GM12878 (cell line): ENCODE results near the gene SCIMP. TPM values are rescaled to one million over a fixed set of nuclear protein-coding genes. Genes with fewer than 3 reads are reported as not detected.

Source experiments
- ATAC-seq: fragments of 200-7000 bp; cut with Tn5 transposase; 3 replicates; pipeline ENCODE4 v1.9.1; 2020; ENCODE audit warnings: mild to moderate bottlenecking, moderate library complexity
- BruUV-seq: library from RNA; stranded (reverse); fragments of 400-500 nt; replicated peaks from 2 replicates; lab custom pipeline; 2021; lab: Mats Ljungman, UMichigan
- CTCF ChIA-PET: fragments of 300-600 bp; sonication (Branson Sonifier 250); formaldehyde crosslinking; extraction: SDS; loops from one replicate; lab custom pipeline; 2021; ENCODE audit warnings: inconsistent platforms; lab: Yijun Ruan, JAX
- POLR2A ChIA-PET: fragments of 350-600 bp; formaldehyde crosslinking; extraction: SDS; loops from one replicate; lab custom pipeline; 2021; ENCODE audit warnings: inconsistent platforms; lab: Charles Lee
- RAD21 ChIA-PET: fragments of 300-600 bp; sonication (Branson Sonifier 250); formaldehyde crosslinking; loops from one replicate; lab custom pipeline; 2023; ENCODE audit warnings: antibody characterized with exemption; ENCODE audit not compliant: unreplicated experiment; lab: Charles Lee
- SMC1A ChIA-PET: fragments of 300-600 bp; sonication (Branson Sonifier 250); formaldehyde crosslinking; loops from one replicate; lab custom pipeline; 2023; ENCODE audit not compliant: unreplicated experiment, uncharacterized antibody; lab: Charles Lee
- DNase-seq: peaks from one replicate; pipeline ENCODE4 v3.0.0-alpha.2; 2011; ENCODE audit warnings: low read depth, low spot score
- FAIRE-seq: peaks from 3 replicates; lab custom pipeline; 2011; peaks lifted over from hg19 to GRCh38; lab: Jason Lieb, UNC
- H2AFZ ChIP-seq: 2 replicates; pipeline ENCODE4 v1.6.0; 2011; ENCODE audit warnings: low read depth, low read length, control low read depth; ENCODE audit not compliant: control insufficient read depth
- H3K27ac ChIP-seq: 2 replicates; pipeline ENCODE4 v1.5.1; 2011; ENCODE audit warnings: control low read depth; ENCODE audit not compliant: control insufficient read depth, insufficient read depth
- H3K27me3 ChIP-seq, 2 experiments: replicated peaks in 1 of 2; 2 replicates each; pipeline versions ENCODE4 v1.6.0 to v1.6.1; 2011; ENCODE audit warnings: low read length in 1 of 2; ENCODE audit not compliant: control insufficient read depth in 2 of 2, insufficient read depth in 2 of 2
- H3K36me3 ChIP-seq, 2 experiments: 2 replicates each; pipeline ENCODE4 v1.5.1; 2011; ENCODE audit warnings: low read length in 1 of 2; ENCODE audit not compliant: control insufficient read depth in 2 of 2, insufficient read depth in 2 of 2
- H3K4me1 ChIP-seq: 2 replicates; pipeline ENCODE4 v1.6.1; 2011; ENCODE audit warnings: mild to moderate bottlenecking, low read length, moderate library complexity, mixed read lengths; ENCODE audit not compliant: control insufficient read depth, insufficient read depth
- H3K4me2 ChIP-seq: 2 replicates; pipeline ENCODE4 v1.6.0; 2011; ENCODE audit warnings: control low read depth; ENCODE audit not compliant: control insufficient read depth, insufficient read depth
- H3K4me3 ChIP-seq: fragments of 200-600 bp; sonication (generic); 2 replicates; pipeline ENCODE4 v1.5.1; 2016
- H3K79me2 ChIP-seq: 2 replicates; pipeline ENCODE4 v1.6.0; 2011; ENCODE audit warnings: low read length; ENCODE audit not compliant: control insufficient read depth, insufficient read depth
- H3K9ac ChIP-seq: 2 replicates; pipeline ENCODE4 v1.8.0; 2011; ENCODE audit warnings: low read length, control low read depth, mixed read lengths; ENCODE audit not compliant: control insufficient read depth, insufficient read depth
- H3K9me3 ChIP-seq: replicated peaks from 3 replicates; pipeline ENCODE4 v1.5.1; 2011; ENCODE audit warnings: mild to moderate bottlenecking, low read length; ENCODE audit not compliant: control insufficient read depth, insufficient read depth
- H4K20me1 ChIP-seq: 2 replicates; pipeline ENCODE4 v1.6.0; 2011; ENCODE audit not compliant: control insufficient read depth, insufficient read depth
- CEBPB ChIP-seq, 2 experiments: fragments of 150-350 bp in 1 of 2; IDR thresholded peaks; 2 replicates each; pipeline ENCODE4 v1.6.1; 2012 to 2014; ENCODE audit warnings: low read depth in 2 of 2, low read length in 2 of 2, borderline replicate concordance in 1 of 2, inconsistent platforms in 1 of 2
- CHD2 ChIP-seq: IDR thresholded peaks from 2 replicates; pipeline ENCODE4 v1.6.1; 2011; ENCODE audit warnings: low read depth, low read length, improper control_type of control experiment, borderline replicate concordance
- HDAC6 ChIP-seq: fragments of 200-600 bp; sonication (generic); IDR thresholded peaks from one replicate; pipeline ENCODE4 v1.8.0; 2017; ENCODE audit warnings: antibody characterized with exemption; ENCODE audit not compliant: unreplicated experiment
- NBN ChIP-seq: fragments of 450-650 bp; IDR thresholded peaks from 2 replicates; pipeline ENCODE4 v1.6.1; 2016
- NFXL1 ChIP-seq: fragments of 450-650 bp; IDR thresholded peaks from 2 replicates; pipeline ENCODE4 v1.6.1; 2017; ENCODE audit warnings: antibody characterized with exemption, mild to moderate bottlenecking, borderline replicate concordance
- NFYA ChIP-seq: IDR thresholded peaks from 2 replicates; pipeline ENCODE4 v1.6.1; 2011; ENCODE audit warnings: low read depth, mild to moderate bottlenecking, low read length, improper control_type of control experiment, borderline replicate concordance
- PAX5 ChIP-seq: IDR thresholded peaks from 2 replicates; pipeline ENCODE4 v1.6.1; 2011; ENCODE audit warnings: low read depth, low read length, borderline replicate concordance
- RB1 ChIP-seq: fragments of 450-650 bp; formaldehyde crosslinking; IDR thresholded peaks from 2 replicates; pipeline ENCODE4 v1.6.1; 2017; ENCODE audit warnings: mild to moderate bottlenecking, borderline replicate concordance
- RELA ChIP-seq: fragments of 450-650 bp; IDR thresholded peaks from 2 replicates; pipeline ENCODE4 v1.8.0; 2014; ENCODE audit warnings: borderline replicate concordance; ENCODE audit not compliant: partially characterized antibody
- SMARCA5 ChIP-seq: fragments of 450-650 bp; IDR thresholded peaks from 2 replicates; pipeline ENCODE4 v1.6.1; 2017; ENCODE audit warnings: mild to moderate bottlenecking
- SP1 ChIP-seq: IDR thresholded peaks from one replicate; pipeline ENCODE4 v1.6.1; 2011; ENCODE audit warnings: low read depth, low read length
- SPI1 ChIP-seq: IDR thresholded peaks from 2 replicates; pipeline ENCODE4 v1.6.1; 2011; ENCODE audit warnings: low read depth, mild to moderate bottlenecking, low read length, moderate library complexity, borderline replicate concordance; ENCODE audit not compliant: insufficient read depth
- TBL1XR1 ChIP-seq: IDR thresholded peaks from 2 replicates; pipeline ENCODE4 v1.6.1; 2012; ENCODE audit warnings: low read depth, low read length, improper control_type of control experiment
- ZBED1 ChIP-seq: IDR thresholded peaks from 2 replicates; pipeline ENCODE4 v1.6.1; 2016; ENCODE audit warnings: borderline replicate concordance
- WGBS: methylation state at CpG from one replicate; pipeline ENCODE4 v1.1.6; 2016; ENCODE audit warnings: low lambda C conversion rate; ENCODE audit not compliant: insufficient replicate concordance, insufficient coverage; ENCODE audit errors: missing lambda C conversion rate; 5-methylcytosine and 5-hydroxymethylcytosine counted together
- in situ Hi-C: fragments of 300-500 bp; cut with MboI; formaldehyde crosslinking; loops from 9 replicates; pipeline ENCODE4 v1.14.3; 2018; ENCODE audit warnings: mixed read lengths
- intact Hi-C: fragments of 100-400 bp; cut with micrococcal nuclease; formaldehyde crosslinking; loops from one replicate; pipeline ENCODE4 v1.14.2; 2022; ENCODE audit not compliant: unreplicated experiment
- polyA plus RNA-seq, 11 experiments: library from polyadenylated mRNA; depleted of rRNA in 4 of 11; unstranded in 6 of 11; stranded (reverse) in 5 of 11; fragments of >200 nt; fragmentation: Nextera tagmentation in 4 of 11; fragmentation: Illumina TruSeq in 1 of 11; extraction: Ambion mirVana in 4 of 11; extraction: Trizol in 1 of 11; gene quantifications; 1 replicate in 1 of 11; 2 replicates in 10 of 11; pipeline versions ENCODE4 v1.2.1 to v1.2.3, GENCODE V29; 2011 to 2016; ENCODE audit warnings: inconsistent platforms in 2 of 11, missing spikeins in 2 of 11, low read depth in 1 of 11
- total RNA-seq, 4 experiments: library from RNA; depleted of rRNA in 3 of 4; stranded (reverse); fragments of >200 nt in 3 of 4; fragmentation: Illumina TruSeq in 1 of 4; extraction: Trizol in 1 of 4; gene quantifications; 2 replicates each; pipeline versions ENCODE4 v1.2.1 to v1.2.3, GENCODE V29; 2013 to 2021
- TF ChIP-seq, protein P1 (sequence below): IDR thresholded peaks from 2 replicates; pipeline ENCODE4 v1.6.1; 2012; ENCODE audit warnings: low read depth, low read length, improper control_type of control experiment
- TF ChIP-seq, protein P2 (sequence below): IDR thresholded peaks from 2 replicates; pipeline ENCODE4 v1.6.1; 2012; ENCODE audit warnings: low read depth, low read length, improper control_type of control experiment

Gene SCIMP
- total and polyA plus RNA-seq, 10 of the 15 experiments (the other 5 are each of a cell fraction or from before 2014, with no cell fraction given): 56.7 to 151 (median 95.0) TPM

DNA sequence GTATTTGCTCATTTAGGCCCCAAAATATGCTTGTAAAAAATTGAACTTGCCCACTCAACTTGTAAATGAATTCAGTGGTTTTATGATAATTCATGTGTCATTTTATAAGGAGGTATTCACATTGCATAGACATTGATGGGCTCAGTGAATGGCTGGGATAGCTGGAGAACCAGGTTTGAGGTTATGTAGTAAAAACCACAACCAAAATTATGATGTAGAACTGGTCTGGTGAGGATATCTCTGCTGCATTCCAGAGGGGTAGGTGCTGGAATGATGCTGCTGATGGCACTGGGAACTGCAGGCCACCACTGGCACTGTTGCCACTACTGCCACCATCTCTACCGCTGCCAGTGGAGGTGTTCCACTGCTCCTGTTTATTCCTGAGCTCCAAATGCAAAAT lies 25.9 kb upstream of the SCIMP start (continued):
- TF ChIP-seq PAX5 (no peak), RELA (no peak), CHD2 (no peak)

DNA sequence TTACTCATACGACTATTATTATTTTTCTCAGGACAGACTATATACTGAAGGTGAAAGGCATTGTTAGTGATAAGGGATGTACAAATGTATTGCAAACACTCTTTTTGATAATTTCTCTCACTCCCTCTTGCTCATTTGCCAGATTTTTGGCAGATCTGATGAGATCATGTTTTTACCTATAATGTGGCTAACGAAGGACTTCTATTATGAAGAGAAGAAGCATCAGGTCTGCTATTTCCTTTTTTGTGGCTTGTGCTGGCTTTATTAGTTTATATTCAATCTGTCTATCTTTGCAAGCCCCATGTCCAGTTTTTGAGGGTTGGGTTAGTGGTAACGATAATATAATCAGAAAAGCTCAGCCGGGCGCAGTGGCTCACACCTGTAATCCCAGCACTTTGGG lies 22.5 kb upstream of the SCIMP start:
- CTCF ChIA-PET: no interaction called here

More for the DNA sequence above, 22.5 kb upstream of the SCIMP start:
- RAD21 ChIA-PET: no interaction called here
- peaks cover 17% of the 10 kb centered on the region for H3K4me1 ChIP-seq
- BruUV-seq: no TSS peak
- no peak overlapping the region for H3K4me2 ChIP-seq
- no peaks in the 10 kb centered on the region for H4K20me1 ChIP-seq
- ATAC-seq (no peak), DNase-seq (no peak), FAIRE-seq (no peak)
- SMC1A ChIA-PET: interaction anchor here (1.5 kb wide), 1 partner anchor 317 kb away, joined by 3 read pairs; the partner anchor contains the start of genes RNF167 and SLC25A11
- H3K79me2 ChIP-seq: no peaks in the 10 kb centered on the region
- no peaks in the 10 kb centered on the region for H3K36me3 ChIP-seq
- no peak overlapping the region for H3K4me3 ChIP-seq
- intact Hi-C loops (no loop called here), in situ Hi-C loops (no loop called here)
- H2AFZ ChIP-seq: no peak overlapping the region
- TF ChIP-seq SPI1 (no peak), SP1 (no peak), ZBED1 (no peak), SMARCA5 (no peak), CHD2 (no peak), RB1 (no peak), NFXL1 (no peak), NBN (no peak), CEBPB (IDR thresholded peaks at IDR 0.05; ENCODE audit: borderline replicate concordance in 1 of 2, low read depth in 2 of 2, low read length in 2 of 2) (no peak), NFYA (no peak), HDAC6 (no peak), TBL1XR1 (no peak)
- TF ChIP-seq, protein P1, sequence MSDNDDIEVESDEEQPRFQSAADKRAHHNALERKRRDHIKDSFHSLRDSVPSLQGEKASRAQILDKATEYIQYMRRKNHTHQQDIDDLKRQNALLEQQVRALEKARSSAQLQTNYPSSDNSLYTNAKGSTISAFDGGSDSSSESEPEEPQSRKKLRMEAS: no peak
- TF ChIP-seq, protein P2, sequence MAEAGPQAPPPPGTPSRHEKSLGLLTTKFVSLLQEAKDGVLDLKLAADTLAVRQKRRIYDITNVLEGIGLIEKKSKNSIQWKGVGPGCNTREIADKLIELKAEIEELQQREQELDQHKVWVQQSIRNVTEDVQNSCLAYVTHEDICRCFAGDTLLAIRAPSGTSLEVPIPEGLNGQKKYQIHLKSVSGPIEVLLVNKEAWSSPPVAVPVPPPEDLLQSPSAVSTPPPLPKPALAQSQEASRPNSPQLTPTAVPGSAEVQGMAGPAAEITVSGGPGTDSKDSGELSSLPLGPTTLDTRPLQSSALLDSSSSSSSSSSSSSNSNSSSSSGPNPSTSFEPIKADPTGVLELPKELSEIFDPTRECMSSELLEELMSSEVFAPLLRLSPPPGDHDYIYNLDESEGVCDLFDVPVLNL: no peak
- no peak overlapping the region for H3K9ac ChIP-seq
- POLR2A ChIA-PET: no interaction called here
- over 99% methylated on average over 5 of the region's 5 CpGs for WGBS
- no peaks in the 10 kb centered on the region for H3K9me3 ChIP-seq
- H3K27ac ChIP-seq: no peak overlapping the region
- no peaks in the 10 kb centered on the region for H3K27me3 ChIP-seq
